HCT116 (cell line): Measurements from ENCODE around the gene PCYT1B. TPM values are rescaled to one million over a fixed set of nuclear protein-coding genes. Genes with fewer than 3 reads are reported as not detected.

Source experiments
- ATAC-seq: fragments of 200-7000 bp; cut with Tn5 transposase; 2 replicates; pipeline ENCODE4 v1.9.1; 2020; ENCODE audit warnings: mild to moderate bottlenecking, moderate library complexity
- BruUV-seq: library from RNA; stranded (reverse); fragments of 400-500 nt; replicated peaks from 2 replicates; lab custom pipeline; 2021; lab: Mats Ljungman, UMichigan
- CTCF ChIA-PET: fragments of 300-600 bp; sonication (Branson Sonifier 250); formaldehyde crosslinking; loops from one replicate; lab custom pipeline; 2021; ENCODE audit warnings: antibody characterized with exemption; lab: Charles Lee
- POLR2A ChIA-PET: fragments of 300-600, 350-600 bp; sonication (Branson Sonifier 250); formaldehyde crosslinking; loops from one replicate; lab custom pipeline; 2021; ENCODE audit warnings: antibody characterized with exemption; lab: Charles Lee
- RAD21 ChIA-PET, 2 experiments: fragments of 300-600 bp; sonication (Branson Sonifier 250); formaldehyde crosslinking; loops; one replicate each; lab custom pipeline; 2023; ENCODE audit warnings: low total read pairs in 2 of 2; ENCODE audit not compliant: uncharacterized antibody in 2 of 2, unreplicated experiment in 2 of 2, low non-redundant PET in 1 of 2; lab: Charles Lee
- DNase-seq: peaks from one replicate; pipeline ENCODE4 v3.0.0-alpha.2; 2010; ENCODE audit warnings: low read depth, low spot score
- H2AFZ ChIP-seq: fragments of 200-600 bp; shearing (Covaris generic), sonication (generic); 2 replicates; pipeline ENCODE4 v1.6.1; 2017; ENCODE audit warnings: low read depth, mixed run types, mixed read lengths, antibody characterized with exemption, low read length; ENCODE audit not compliant: poor library complexity, severe bottlenecking
- H3K27ac ChIP-seq: 2 replicates; pipeline ENCODE4 v1.5.1; 2012; ENCODE audit warnings: low read depth, low read length
- H3K27me3 ChIP-seq: fragments of 200-600 bp; sonication (generic); 2 replicates; pipeline ENCODE4 v1.6.1; 2016; ENCODE audit warnings: mixed run types, low read length, mixed read lengths; ENCODE audit not compliant: insufficient read depth
- H3K36me3 ChIP-seq, 2 experiments: fragments of 200-500 bp in 1 of 2; fragments of 200-600 bp in 1 of 2; sonication (Bioruptor generic) in 1 of 2; sonication (generic) in 1 of 2; 2 replicates each; pipeline versions ENCODE4 v1.5.1 to v1.6.1; 2014 to 2016; ENCODE audit warnings: low read length in 2 of 2, inconsistent platforms in 1 of 2, mixed read lengths in 1 of 2, mixed run types in 1 of 2; ENCODE audit not compliant: insufficient read depth in 2 of 2, control insufficient read depth in 1 of 2
- H3K4me1 ChIP-seq, 2 experiments: fragments of 200-600 bp in 1 of 2; sonication (generic) in 1 of 2; 2 replicates each; pipeline versions ENCODE4 v1.5.1 to v1.6.1; 2012 to 2017; ENCODE audit warnings: low read length in 2 of 2, inconsistent platforms in 1 of 2, mild to moderate bottlenecking in 1 of 2, mixed read lengths in 1 of 2, mixed run types in 1 of 2, moderate library complexity in 1 of 2; ENCODE audit not compliant: insufficient read depth in 2 of 2, control insufficient read depth in 1 of 2
- H3K4me2 ChIP-seq: fragments of 200-600 bp; sonication (generic); 2 replicates; pipeline ENCODE4 v1.6.1; 2017; ENCODE audit warnings: mixed run types, low read length, mixed read lengths
- H3K4me3 ChIP-seq, 2 experiments: fragments of 200-600 bp in 1 of 2; sonication (generic) in 1 of 2; replicated peaks in 1 of 2; 2 replicates each; pipeline ENCODE4 v1.5.1; 2011 to 2016; ENCODE audit warnings: low read length in 2 of 2, control low read depth in 1 of 2, low read depth in 1 of 2, mild to moderate bottlenecking in 1 of 2, mixed read lengths in 1 of 2, mixed run types in 1 of 2
- H3K79me2 ChIP-seq: fragments of 200-600 bp; sonication (generic); 2 replicates; pipeline ENCODE4 v1.6.1; 2017; ENCODE audit warnings: mild to moderate bottlenecking, mixed run types, low read length, moderate library complexity, mixed read lengths; ENCODE audit not compliant: insufficient read depth
- H3K9ac ChIP-seq: fragments of 200-600 bp; sonication (generic); 2 replicates; pipeline ENCODE4 v1.6.1; 2016; ENCODE audit warnings: low read length, mixed read lengths
- H3K9me2 ChIP-seq: fragments of 200-600 bp; sonication (generic), shearing (Covaris generic); 2 replicates; pipeline ENCODE4 v1.6.1; 2017; ENCODE audit warnings: mixed run types, mild to moderate bottlenecking, moderate library complexity; ENCODE audit not compliant: insufficient read depth
- H3K9me3 ChIP-seq, 2 experiments: fragments of 200-500 bp in 1 of 2; fragments of 200-600 bp in 1 of 2; sonication (Bioruptor generic) in 1 of 2; sonication (generic) in 1 of 2; 2 replicates each; pipeline ENCODE4 v1.6.1; 2014 to 2017; ENCODE audit warnings: low read length in 2 of 2, mixed read lengths in 2 of 2, inconsistent platforms in 1 of 2, low read depth in 1 of 2, mild to moderate bottlenecking in 1 of 2, mixed run types in 1 of 2, moderate library complexity in 1 of 2; ENCODE audit not compliant: control insufficient read depth in 1 of 2, insufficient read depth in 1 of 2
- H4K20me1 ChIP-seq: fragments of 200-600 bp; sonication (generic), shearing (Covaris generic); 2 replicates; pipeline ENCODE4 v1.6.1; 2017; ENCODE audit warnings: mixed run types, mild to moderate bottlenecking, moderate library complexity; ENCODE audit not compliant: insufficient read depth
- CBX3 ChIP-seq: IDR thresholded peaks from 2 replicates; pipeline ENCODE4 v1.6.1; 2012; ENCODE audit warnings: low read depth
- EZH2phosphoT487 ChIP-seq: fragments of 200-600 bp; IDR thresholded peaks from 2 replicates; pipeline ENCODE4 v1.6.1; 2018; ENCODE audit warnings: antibody characterized with exemption, borderline replicate concordance
- FOSL1 ChIP-seq: IDR thresholded peaks from 2 replicates; pipeline ENCODE4 v1.6.1; 2012; ENCODE audit warnings: low read depth
- JUND ChIP-seq: IDR thresholded peaks from 2 replicates; pipeline ENCODE4 v1.6.1; 2012
- POLR2AphosphoS5 ChIP-seq: IDR thresholded peaks from 2 replicates; pipeline ENCODE4 v1.6.1; 2011; ENCODE audit warnings: mild to moderate bottlenecking, low read depth, low read length, moderate library complexity
- RAD21 ChIP-seq: IDR thresholded peaks from 2 replicates; pipeline ENCODE4 v1.6.1; 2012; ENCODE audit warnings: low read depth, mild to moderate bottlenecking
- SP1 ChIP-seq: IDR thresholded peaks from 2 replicates; pipeline ENCODE4 v1.6.1; 2012; ENCODE audit warnings: low read depth
- TCF7L2 ChIP-seq: IDR thresholded peaks from 2 replicates; pipeline ENCODE4 v1.7.0; 2011; ENCODE audit warnings: borderline replicate concordance, inconsistent platforms; ENCODE audit not compliant: insufficient read depth, insufficient read length; ENCODE audit errors: extremely low read depth
- ZFX ChIP-seq: fragments of 450-650 bp; IDR thresholded peaks from 2 replicates; pipeline ENCODE4 v1.6.1; 2017
- ZNF274 ChIP-seq: fragments of 200-500 bp; sonication (Bioruptor generic); IDR thresholded peaks from 2 replicates; pipeline ENCODE4 v1.6.1; 2014; ENCODE audit warnings: mild to moderate bottlenecking, low read depth, low read length, inconsistent platforms
- intact Hi-C: fragments of 100-400 bp; cut with micrococcal nuclease; formaldehyde crosslinking; loops from 2 replicates; pipeline ENCODE4 v1.10.0; 2022
- total RNA-seq: library from RNA; stranded (reverse); gene quantifications from one replicate; pipeline ENCODE4 v1.2.1, GENCODE V29; 2021; ENCODE audit not compliant: unreplicated experiment
- TF ChIP-seq, protein P1 (sequence below): IDR thresholded peaks from 2 replicates; pipeline ENCODE4 v1.6.1; 2011; ENCODE audit warnings: mild to moderate bottlenecking, low read length, moderate library complexity; ENCODE audit not compliant: insufficient replicate concordance; ENCODE audit errors: extremely low read depth
- TF ChIP-seq, protein P2 (sequence below), 3 experiments: fragments of 200-600 bp in 1 of 3; sonication (generic) in 1 of 3; IDR thresholded peaks in 2 of 3; conservative IDR thresholded peaks in 1 of 3; 2 replicates each; pipeline ENCODE4 v1.5.1; 2012 to 2017; ENCODE audit warnings: low read depth in 2 of 3, low read length in 2 of 3, antibody characterized with exemption in 1 of 3, borderline replicate concordance in 1 of 3, control low read depth in 1 of 3, mild to moderate bottlenecking in 1 of 3, mixed read lengths in 1 of 3, mixed run types in 1 of 3, moderate library complexity in 1 of 3; ENCODE audit not compliant: insufficient read depth in 1 of 3

The PCYT1B gene
- total RNA-seq, 1 experiment from 2014 or later, result not detected

DNA sequence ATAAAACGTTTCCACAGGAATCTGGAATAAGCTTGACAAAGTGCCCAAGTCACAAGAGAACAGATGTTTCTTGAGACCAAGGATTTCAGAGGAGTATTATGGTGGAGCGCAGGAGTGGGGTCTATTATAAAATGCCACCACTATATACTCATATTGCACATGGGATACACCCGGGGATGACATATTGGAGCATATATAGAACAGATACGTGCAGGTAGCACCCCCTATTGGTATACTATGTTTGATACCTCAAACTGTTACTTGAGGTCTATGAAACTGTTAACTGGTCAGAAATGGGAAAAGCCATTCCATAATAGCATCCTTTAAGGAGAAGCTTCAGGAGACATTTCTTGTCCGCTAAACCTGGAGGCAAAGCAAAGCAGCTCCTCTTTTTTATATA lies 86.0 kb downstream of the PCYT1B start:
- CTCF ChIA-PET, result interaction anchor here (1.1 kb wide), 1 partner anchor 186 kb away, joined by 3 read pairs; no protein-coding TSS in a partner anchor
- no peaks in the 10 kb centered on the region for H4K20me1 ChIP-seq

DNA sequence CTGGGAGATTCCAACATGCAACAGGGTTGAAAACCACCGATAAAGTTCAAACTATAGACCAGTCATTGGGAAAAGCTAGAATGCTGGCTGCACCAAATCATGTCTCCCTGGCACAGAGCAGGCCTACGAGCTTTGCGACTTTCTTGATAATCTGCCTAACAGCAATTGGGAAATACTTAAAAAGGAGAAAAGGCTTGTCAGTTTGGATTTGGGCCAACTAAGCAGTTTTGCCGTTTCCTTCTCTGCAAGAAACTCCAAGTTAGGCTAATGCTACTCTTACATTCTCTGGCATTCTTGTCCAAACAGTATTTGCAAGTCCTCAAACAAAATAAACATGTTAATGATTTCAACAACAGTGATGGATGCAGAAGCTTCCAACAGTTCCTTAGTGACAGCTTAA lies 94.1 kb downstream of the PCYT1B start:
- Histone ChIP-seq H3K4me2 (no peak overlapping the region), H3K27me3 (no peaks in the 10 kb centered on the region), H4K20me1 (no peaks in the 10 kb centered on the region), H3K9ac (no peak overlapping the region), H3K9me3 (no peaks in the 10 kb centered on the region), H3K9me2 (no peaks in the 10 kb centered on the region), H3K4me3 (no peak overlapping the region), H3K4me1 (no peaks in the 10 kb centered on the region), H3K27ac (no peak overlapping the region), H3K79me2 (no peaks in the 10 kb centered on the region), H3K36me3 (no peaks in the 10 kb centered on the region), H2AFZ (no peak overlapping the region)
- BruUV-seq, result no TSS peak
- POLR2A ChIA-PET, result no interaction called here
- intact Hi-C loops, result no loop called here
- RAD21 ChIA-PET, result no interaction called here
- CTCF ChIA-PET, result no interaction called here
- DNase-seq (no peak), ATAC-seq (no peak)
- TF ChIP-seq FOSL1, result no peak
- TF ChIP-seq POLR2AphosphoS5, result no peak
- no peak for TF ChIP-seq SP1
- TF ChIP-seq ZFX, result no peak
- TF ChIP-seq, protein P1, sequence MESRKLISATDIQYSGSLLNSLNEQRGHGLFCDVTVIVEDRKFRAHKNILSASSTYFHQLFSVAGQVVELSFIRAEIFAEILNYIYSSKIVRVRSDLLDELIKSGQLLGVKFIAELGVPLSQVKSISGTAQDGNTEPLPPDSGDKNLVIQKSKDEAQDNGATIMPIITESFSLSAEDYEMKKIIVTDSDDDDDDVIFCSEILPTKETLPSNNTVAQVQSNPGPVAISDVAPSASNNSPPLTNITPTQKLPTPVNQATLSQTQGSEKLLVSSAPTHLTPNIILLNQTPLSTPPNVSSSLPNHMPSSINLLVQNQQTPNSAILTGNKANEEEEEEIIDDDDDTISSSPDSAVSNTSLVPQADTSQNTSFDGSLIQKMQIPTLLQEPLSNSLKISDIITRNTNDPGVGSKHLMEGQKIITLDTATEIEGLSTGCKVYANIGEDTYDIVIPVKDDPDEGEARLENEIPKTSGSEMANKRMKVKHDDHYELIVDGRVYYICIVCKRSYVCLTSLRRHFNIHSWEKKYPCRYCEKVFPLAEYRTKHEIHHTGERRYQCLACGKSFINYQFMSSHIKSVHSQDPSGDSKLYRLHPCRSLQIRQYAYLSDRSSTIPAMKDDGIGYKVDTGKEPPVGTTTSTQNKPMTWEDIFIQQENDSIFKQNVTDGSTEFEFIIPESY, result no peak
- TF ChIP-seq TCF7L2, result no peak
- TF ChIP-seq EZH2phosphoT487, result no peak

More for the DNA sequence above, 86.0 kb downstream of the PCYT1B start:
- Histone ChIP-seq H3K27me3 (no peaks in the 10 kb centered on the region), H3K79me2 (no peaks in the 10 kb centered on the region), H2AFZ (no peak overlapping the region), H3K9ac (no peak overlapping the region), H3K4me1 (no peaks in the 10 kb centered on the region), H3K9me3 (no peaks in the 10 kb centered on the region), H3K4me3 (no peak overlapping the region), H3K36me3 (no peaks in the 10 kb centered on the region), H3K27ac (no peak overlapping the region)
- peak; percentile 6 for DNase-seq
- POLR2A ChIA-PET, result no interaction called here
- BruUV-seq, result no TSS peak
- peak; percentile 83 for ATAC-seq
- TF ChIP-seq EZH2phosphoT487, result no peak
- TF ChIP-seq CBX3, result no peak
- TF ChIP-seq JUND, result no peak
- TF ChIP-seq, protein P2, sequence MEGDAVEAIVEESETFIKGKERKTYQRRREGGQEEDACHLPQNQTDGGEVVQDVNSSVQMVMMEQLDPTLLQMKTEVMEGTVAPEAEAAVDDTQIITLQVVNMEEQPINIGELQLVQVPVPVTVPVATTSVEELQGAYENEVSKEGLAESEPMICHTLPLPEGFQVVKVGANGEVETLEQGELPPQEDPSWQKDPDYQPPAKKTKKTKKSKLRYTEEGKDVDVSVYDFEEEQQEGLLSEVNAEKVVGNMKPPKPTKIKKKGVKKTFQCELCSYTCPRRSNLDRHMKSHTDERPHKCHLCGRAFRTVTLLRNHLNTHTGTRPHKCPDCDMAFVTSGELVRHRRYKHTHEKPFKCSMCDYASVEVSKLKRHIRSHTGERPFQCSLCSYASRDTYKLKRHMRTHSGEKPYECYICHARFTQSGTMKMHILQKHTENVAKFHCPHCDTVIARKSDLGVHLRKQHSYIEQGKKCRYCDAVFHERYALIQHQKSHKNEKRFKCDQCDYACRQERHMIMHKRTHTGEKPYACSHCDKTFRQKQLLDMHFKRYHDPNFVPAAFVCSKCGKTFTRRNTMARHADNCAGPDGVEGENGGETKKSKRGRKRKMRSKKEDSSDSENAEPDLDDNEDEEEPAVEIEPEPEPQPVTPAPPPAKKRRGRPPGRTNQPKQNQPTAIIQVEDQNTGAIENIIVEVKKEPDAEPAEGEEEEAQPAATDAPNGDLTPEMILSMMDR (IDR thresholded peaks at IDR 0.05 in 2 of 3, conservative IDR thresholded peaks at IDR 0.05 in 1 of 3; ENCODE audit: borderline replicate concordance in 1 of 3, insufficient read depth in 1 of 3, low read depth in 2 of 3, low read length in 2 of 3), result peak; percentile 23 to 40 (median 34); a peak in 4 of 6 replicates
- TF ChIP-seq ZNF274, result no peak
- TF ChIP-seq RAD21, result peak; percentile 58
- TF ChIP-seq, all 23 proteins: peak for 2
- intact Hi-C loops, result loop anchor here (2.0 kb wide), 1 partner anchor 164 kb away; no protein-coding TSS in a partner anchor
- H3K4me2 ChIP-seq, result no peak overlapping the region
- RAD21 ChIA-PET, result no interaction called here
- no peaks in the 10 kb centered on the region for H3K9me2 ChIP-seq
